WTC11 (cell line): ENCODE measurements around the gene DTHD1. TPM values are rescaled to one million over a fixed set of nuclear protein-coding genes. Genes with fewer than 3 reads are reported as not detected.

Source experiments
- ATAC-seq: fragments of 200-7000 bp; cut with Tn5 transposase; 2 replicates; pipeline ENCODE4 v1.10.0; 2021; ENCODE audit warnings: mild to moderate bottlenecking, moderate library complexity
- CTCF ChIA-PET: fragments of 300-600 bp; sonication (Branson Sonifier 250); formaldehyde crosslinking; loops from one replicate; lab custom pipeline; 2021; ENCODE audit warnings: antibody characterized with exemption; lab: Charles Lee
- POLR2A ChIA-PET: fragments of 350-600 bp; sonication (Branson Sonifier 250); formaldehyde crosslinking; loops from one replicate; lab custom pipeline; 2021; ENCODE audit warnings: antibody characterized with exemption; lab: Charles Lee
- DNase-seq: peaks from one replicate; pipeline ENCODE4 v3.0.0; 2021; ENCODE audit warnings: low spot score
- H3K27ac Mint-ChIP-seq: 2 replicates; pipeline ENCODE4 v1.8.0; 2021; ENCODE audit warnings: mixed read lengths
- H3K27me3 Mint-ChIP-seq: 2 replicates; pipeline ENCODE4 v1.8.0; 2021; ENCODE audit warnings: low read depth, mild to moderate bottlenecking, moderate library complexity, mixed read lengths
- H3K36me3 Mint-ChIP-seq: 2 replicates; pipeline ENCODE4 v1.8.0; 2021; ENCODE audit warnings: mixed read lengths
- H3K4me1 Mint-ChIP-seq: 2 replicates; pipeline ENCODE4 v1.8.0; 2022; ENCODE audit warnings: mixed read lengths
- H3K4me3 Mint-ChIP-seq: 2 replicates; pipeline ENCODE4 v1.8.0; 2021; ENCODE audit warnings: mild to moderate bottlenecking, moderate library complexity, mixed read lengths
- H3K9me3 Mint-ChIP-seq: 2 replicates; pipeline ENCODE4 v1.8.0; 2021; ENCODE audit warnings: mixed read lengths
- CREB1 ChIP-seq: sonication (generic); formaldehyde crosslinking; IDR thresholded peaks from 2 replicates; pipeline ENCODE4 v1.8.0; 2023; ENCODE audit warnings: mild to moderate bottlenecking, missing genetic modification reagents
- IRF2 ChIP-seq: sonication (generic); formaldehyde crosslinking; IDR thresholded peaks from 2 replicates; pipeline ENCODE4 v1.8.0; 2022; ENCODE audit warnings: low read depth, missing genetic modification reagents, borderline replicate concordance
- JAZF1 ChIP-seq: fragments of 250-450 bp; sonication (Bioruptor Pico); IDR thresholded peaks from 2 replicates; pipeline ENCODE4 v1.9.0; 2021; ENCODE audit warnings: moderate library complexity, mild to moderate bottlenecking, inconsistent platforms
- NFATC4 ChIP-seq: fragments of 250-450 bp; sonication (Bioruptor Pico); IDR thresholded peaks from 2 replicates; pipeline ENCODE4 v1.9.0; 2021; ENCODE audit warnings: mild to moderate bottlenecking
- NR3C1 ChIP-seq: sonication (generic); formaldehyde crosslinking; conservative IDR thresholded peaks from 2 replicates; pipeline ENCODE4 v1.8.1; 2023; ENCODE audit warnings: low read depth, mild to moderate bottlenecking, missing genetic modification reagents
- SMAD3 ChIP-seq: sonication (generic); formaldehyde crosslinking; IDR thresholded peaks from 2 replicates; pipeline ENCODE4 v1.8.0; 2022; ENCODE audit warnings: missing genetic modification reagents, mild to moderate bottlenecking, borderline replicate concordance
- TEAD1 ChIP-seq: sonication (generic); formaldehyde crosslinking; IDR thresholded peaks from 2 replicates; pipeline ENCODE4 v1.8.0; 2022; ENCODE audit warnings: mild to moderate bottlenecking, missing genetic modification reagents
- ZNF416 ChIP-seq: fragments of 250-450 bp; sonication (Bioruptor Pico); IDR thresholded peaks from 2 replicates; pipeline ENCODE4 v1.9.0; 2021; ENCODE audit warnings: mild to moderate bottlenecking, inconsistent platforms
- ZNF671 ChIP-seq: fragments of 250-450 bp; sonication (Bioruptor Pico); IDR thresholded peaks from 2 replicates; pipeline ENCODE4 v1.8.0; 2021; ENCODE audit warnings: mild to moderate bottlenecking
- total RNA-seq: library from RNA; stranded (reverse); gene quantifications from 3 replicates; pipeline ENCODE4 v1.2.3, GENCODE V29; 2021
- TF ChIP-seq, protein P1 (sequence below): fragments of 250-450 bp; sonication (Bioruptor Pico); IDR thresholded peaks from 2 replicates; pipeline ENCODE4 v2.1.2; 2022; ENCODE audit warnings: mild to moderate bottlenecking, moderate library complexity
- TF ChIP-seq, protein P2 (sequence below): sonication (generic); formaldehyde crosslinking; IDR thresholded peaks from 2 replicates; pipeline ENCODE4 v1.8.1; 2023; ENCODE audit warnings: mild to moderate bottlenecking, missing genetic modification reagents
- TF ChIP-seq, protein P3 (sequence below): sonication (generic); formaldehyde crosslinking; conservative IDR thresholded peaks from 2 replicates; pipeline ENCODE4 v1.8.1; 2022; ENCODE audit warnings: mild to moderate bottlenecking, missing genetic modification reagents
- TF ChIP-seq, protein P4 (sequence below): fragments of 250-450 bp; sonication (Bioruptor Pico); IDR thresholded peaks from 2 replicates; pipeline ENCODE4 v1.9.0; 2021; ENCODE audit warnings: mild to moderate bottlenecking
- TF ChIP-seq, protein P5 (sequence below): fragments of 250-450 bp; sonication (Bioruptor Pico); IDR thresholded peaks from 2 replicates; pipeline ENCODE4 v1.9.0; 2021; ENCODE audit warnings: moderate library complexity, mild to moderate bottlenecking, inconsistent platforms, borderline replicate concordance
- TF ChIP-seq, protein P6 (sequence below): sonication (generic); formaldehyde crosslinking; IDR thresholded peaks from 2 replicates; pipeline ENCODE4 v1.8.0; 2022; ENCODE audit warnings: mild to moderate bottlenecking, missing genetic modification reagents
- TF ChIP-seq, protein P7 (sequence below): sonication (generic); formaldehyde crosslinking; IDR thresholded peaks from 2 replicates; pipeline ENCODE4 v1.8.1; 2022; ENCODE audit warnings: low read depth, mild to moderate bottlenecking, moderate library complexity, missing genetic modification reagents, borderline replicate concordance
- TF ChIP-seq, protein P8 (sequence below): sonication (generic); formaldehyde crosslinking; IDR thresholded peaks from 2 replicates; pipeline ENCODE4 v1.8.1; 2022; ENCODE audit warnings: mild to moderate bottlenecking, missing genetic modification reagents, moderate library complexity, borderline replicate concordance
- TF ChIP-seq, protein P9 (sequence below): fragments of 250-450 bp; sonication (Bioruptor Pico); IDR thresholded peaks from 2 replicates; pipeline ENCODE4 v1.8.0; 2021; ENCODE audit warnings: mild to moderate bottlenecking
- TF ChIP-seq, protein P10 (sequence below): sonication (generic); formaldehyde crosslinking; IDR thresholded peaks from 2 replicates; pipeline ENCODE4 v1.8.1; 2022; ENCODE audit warnings: low read depth, missing genetic modification reagents, borderline replicate concordance

Gene DTHD1
- total RNA-seq, 1 experiment from 2014 or later, result not detected

DNA sequence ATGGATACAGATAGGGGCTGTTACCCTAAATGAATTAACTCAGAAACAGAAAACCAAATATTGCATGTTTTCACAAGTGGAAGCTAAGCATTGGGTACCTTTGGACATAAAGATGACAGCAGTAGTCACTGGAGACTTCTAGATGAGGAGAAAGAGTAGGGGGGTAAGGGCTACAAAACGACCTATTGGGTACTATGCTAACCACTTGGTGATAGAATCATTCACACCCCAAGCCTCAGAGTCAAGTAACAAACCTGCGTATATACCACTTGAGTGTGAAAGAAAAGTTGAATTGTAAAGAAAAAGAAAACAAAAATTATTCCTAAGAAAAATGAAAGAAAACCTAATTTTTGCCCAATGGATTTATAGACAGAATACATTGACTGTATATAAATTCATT, 29.4 kb upstream of the DTHD1 start:
- TF ChIP-seq IRF2, result no peak
- TF ChIP-seq, protein P1, sequence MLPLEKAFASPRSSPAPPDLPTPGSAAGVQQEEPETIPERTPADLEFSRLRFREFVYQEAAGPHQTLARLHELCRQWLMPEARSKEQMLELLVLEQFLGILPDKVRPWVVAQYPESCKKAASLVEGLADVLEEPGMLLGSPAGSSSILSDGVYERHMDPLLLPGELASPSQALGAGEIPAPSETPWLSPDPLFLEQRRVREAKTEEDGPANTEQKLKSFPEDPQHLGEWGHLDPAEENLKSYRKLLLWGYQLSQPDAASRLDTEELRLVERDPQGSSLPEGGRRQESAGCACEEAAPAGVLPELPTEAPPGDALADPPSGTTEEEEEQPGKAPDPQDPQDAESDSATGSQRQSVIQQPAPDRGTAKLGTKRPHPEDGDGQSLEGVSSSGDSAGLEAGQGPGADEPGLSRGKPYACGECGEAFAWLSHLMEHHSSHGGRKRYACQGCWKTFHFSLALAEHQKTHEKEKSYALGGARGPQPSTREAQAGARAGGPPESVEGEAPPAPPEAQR (CRISPR knock-in tag), result no peak
- TF ChIP-seq, protein P2, sequence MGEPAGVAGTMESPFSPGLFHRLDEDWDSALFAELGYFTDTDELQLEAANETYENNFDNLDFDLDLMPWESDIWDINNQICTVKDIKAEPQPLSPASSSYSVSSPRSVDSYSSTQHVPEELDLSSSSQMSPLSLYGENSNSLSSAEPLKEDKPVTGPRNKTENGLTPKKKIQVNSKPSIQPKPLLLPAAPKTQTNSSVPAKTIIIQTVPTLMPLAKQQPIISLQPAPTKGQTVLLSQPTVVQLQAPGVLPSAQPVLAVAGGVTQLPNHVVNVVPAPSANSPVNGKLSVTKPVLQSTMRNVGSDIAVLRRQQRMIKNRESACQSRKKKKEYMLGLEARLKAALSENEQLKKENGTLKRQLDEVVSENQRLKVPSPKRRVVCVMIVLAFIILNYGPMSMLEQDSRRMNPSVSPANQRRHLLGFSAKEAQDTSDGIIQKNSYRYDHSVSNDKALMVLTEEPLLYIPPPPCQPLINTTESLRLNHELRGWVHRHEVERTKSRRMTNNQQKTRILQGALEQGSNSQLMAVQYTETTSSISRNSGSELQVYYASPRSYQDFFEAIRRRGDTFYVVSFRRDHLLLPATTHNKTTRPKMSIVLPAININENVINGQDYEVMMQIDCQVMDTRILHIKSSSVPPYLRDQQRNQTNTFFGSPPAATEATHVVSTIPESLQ (CRISPR knock-in tag), result no peak
- no peak for TF ChIP-seq SMAD3 (CRISPR knock-in tag)
- no peak for TF ChIP-seq CREB1 (CRISPR knock-in tag)
- TF ChIP-seq, protein P3, sequence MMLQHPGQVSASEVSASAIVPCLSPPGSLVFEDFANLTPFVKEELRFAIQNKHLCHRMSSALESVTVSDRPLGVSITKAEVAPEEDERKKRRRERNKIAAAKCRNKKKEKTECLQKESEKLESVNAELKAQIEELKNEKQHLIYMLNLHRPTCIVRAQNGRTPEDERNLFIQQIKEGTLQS, result no peak
- no peak for TF ChIP-seq ZNF671 (CRISPR knock-in tag)
- TF ChIP-seq NR3C1 (CRISPR knock-in tag), result no peak
- ATAC-seq (no peak), DNase-seq (no peak)
- Mint-ChIP-seq H3K27ac (no peak overlapping the region), H3K27me3 (no peaks in the 10 kb centered on the region), H3K9me3 (no peaks in the 10 kb centered on the region), H3K36me3 (no peaks in the 10 kb centered on the region), H3K4me3 (no peak overlapping the region), H3K4me1 (peaks cover 9% of the 10 kb centered on the region)
- CTCF ChIA-PET, result interaction anchor here (0.5 kb wide), 1 partner anchor 1261 kb away, joined by 3 read pairs; no protein-coding TSS in a partner anchor
- POLR2A ChIA-PET, result no interaction called here

DNA sequence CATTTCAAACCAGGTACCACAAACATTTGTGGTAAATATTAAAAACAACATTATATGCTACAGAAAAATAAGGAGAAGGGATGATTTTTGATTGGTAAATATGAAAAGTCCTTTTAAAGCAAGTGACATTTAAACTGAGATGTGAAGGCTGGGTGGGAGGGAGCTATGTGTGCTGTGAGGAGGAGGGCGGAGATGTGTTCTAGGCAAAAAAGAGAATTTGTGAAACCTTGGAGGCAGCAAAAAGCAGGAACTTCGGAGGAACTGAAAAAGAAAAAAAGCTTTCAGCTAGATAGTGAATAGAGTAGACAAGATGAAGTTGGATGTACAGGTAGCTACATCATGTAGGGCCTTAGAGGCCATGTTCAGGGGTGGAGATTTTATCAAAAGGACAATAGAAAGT, 27.0 kb upstream of the DTHD1 start:
- Mint-ChIP-seq H3K4me3 (no peak overlapping the region), H3K27ac (no peak overlapping the region), H3K9me3 (no peaks in the 10 kb centered on the region), H3K4me1 (peaks cover 9% of the 10 kb centered on the region), H3K27me3 (no peaks in the 10 kb centered on the region), H3K36me3 (no peaks in the 10 kb centered on the region)
- POLR2A ChIA-PET, result no interaction called here
- CTCF ChIA-PET, result interaction anchor here (0.9 kb wide), 1 partner anchor 10 kb away, joined by 5 read pairs; the partner anchor contains the start of gene ARAP2
- ATAC-seq, result no peak
- DNase-seq, result no peak
- TF ChIP-seq, protein P4, sequence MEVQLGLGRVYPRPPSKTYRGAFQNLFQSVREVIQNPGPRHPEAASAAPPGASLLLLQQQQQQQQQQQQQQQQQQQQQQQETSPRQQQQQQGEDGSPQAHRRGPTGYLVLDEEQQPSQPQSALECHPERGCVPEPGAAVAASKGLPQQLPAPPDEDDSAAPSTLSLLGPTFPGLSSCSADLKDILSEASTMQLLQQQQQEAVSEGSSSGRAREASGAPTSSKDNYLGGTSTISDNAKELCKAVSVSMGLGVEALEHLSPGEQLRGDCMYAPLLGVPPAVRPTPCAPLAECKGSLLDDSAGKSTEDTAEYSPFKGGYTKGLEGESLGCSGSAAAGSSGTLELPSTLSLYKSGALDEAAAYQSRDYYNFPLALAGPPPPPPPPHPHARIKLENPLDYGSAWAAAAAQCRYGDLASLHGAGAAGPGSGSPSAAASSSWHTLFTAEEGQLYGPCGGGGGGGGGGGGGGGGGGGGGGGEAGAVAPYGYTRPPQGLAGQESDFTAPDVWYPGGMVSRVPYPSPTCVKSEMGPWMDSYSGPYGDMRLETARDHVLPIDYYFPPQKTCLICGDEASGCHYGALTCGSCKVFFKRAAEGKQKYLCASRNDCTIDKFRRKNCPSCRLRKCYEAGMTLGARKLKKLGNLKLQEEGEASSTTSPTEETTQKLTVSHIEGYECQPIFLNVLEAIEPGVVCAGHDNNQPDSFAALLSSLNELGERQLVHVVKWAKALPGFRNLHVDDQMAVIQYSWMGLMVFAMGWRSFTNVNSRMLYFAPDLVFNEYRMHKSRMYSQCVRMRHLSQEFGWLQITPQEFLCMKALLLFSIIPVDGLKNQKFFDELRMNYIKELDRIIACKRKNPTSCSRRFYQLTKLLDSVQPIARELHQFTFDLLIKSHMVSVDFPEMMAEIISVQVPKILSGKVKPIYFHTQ (CRISPR knock-in tag), result no peak
- TF ChIP-seq, protein P5, sequence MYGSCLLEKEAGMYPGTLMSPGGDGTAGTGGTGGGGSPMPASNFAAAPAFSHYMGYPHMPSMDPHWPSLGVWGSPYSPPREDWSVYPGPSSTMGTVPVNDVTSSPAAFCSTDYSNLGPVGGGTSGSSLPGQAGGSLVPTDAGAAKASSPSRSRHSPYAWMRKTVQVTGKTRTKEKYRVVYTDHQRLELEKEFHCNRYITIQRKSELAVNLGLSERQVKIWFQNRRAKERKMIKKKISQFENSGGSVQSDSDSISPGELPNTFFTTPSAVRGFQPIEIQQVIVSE (CRISPR knock-in tag), result no peak
- TF ChIP-seq, protein P6, sequence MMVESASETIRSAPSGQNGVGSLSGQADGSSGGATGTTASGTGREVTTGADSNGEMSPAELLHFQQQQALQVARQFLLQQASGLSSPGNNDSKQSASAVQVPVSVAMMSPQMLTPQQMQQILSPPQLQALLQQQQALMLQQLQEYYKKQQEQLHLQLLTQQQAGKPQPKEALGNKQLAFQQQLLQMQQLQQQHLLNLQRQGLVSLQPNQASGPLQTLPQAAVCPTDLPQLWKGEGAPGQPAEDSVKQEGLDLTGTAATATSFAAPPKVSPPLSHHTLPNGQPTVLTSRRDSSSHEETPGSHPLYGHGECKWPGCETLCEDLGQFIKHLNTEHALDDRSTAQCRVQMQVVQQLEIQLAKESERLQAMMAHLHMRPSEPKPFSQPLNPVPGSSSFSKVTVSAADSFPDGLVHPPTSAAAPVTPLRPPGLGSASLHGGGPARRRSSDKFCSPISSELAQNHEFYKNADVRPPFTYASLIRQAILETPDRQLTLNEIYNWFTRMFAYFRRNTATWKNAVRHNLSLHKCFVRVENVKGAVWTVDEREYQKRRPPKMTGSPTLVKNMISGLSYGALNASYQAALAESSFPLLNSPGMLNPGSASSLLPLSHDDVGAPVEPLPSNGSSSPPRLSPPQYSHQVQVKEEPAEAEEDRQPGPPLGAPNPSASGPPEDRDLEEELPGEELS (CRISPR knock-in tag), result no peak
- no peak for TF ChIP-seq JAZF1 (CRISPR knock-in tag)
- TF ChIP-seq, protein P7, sequence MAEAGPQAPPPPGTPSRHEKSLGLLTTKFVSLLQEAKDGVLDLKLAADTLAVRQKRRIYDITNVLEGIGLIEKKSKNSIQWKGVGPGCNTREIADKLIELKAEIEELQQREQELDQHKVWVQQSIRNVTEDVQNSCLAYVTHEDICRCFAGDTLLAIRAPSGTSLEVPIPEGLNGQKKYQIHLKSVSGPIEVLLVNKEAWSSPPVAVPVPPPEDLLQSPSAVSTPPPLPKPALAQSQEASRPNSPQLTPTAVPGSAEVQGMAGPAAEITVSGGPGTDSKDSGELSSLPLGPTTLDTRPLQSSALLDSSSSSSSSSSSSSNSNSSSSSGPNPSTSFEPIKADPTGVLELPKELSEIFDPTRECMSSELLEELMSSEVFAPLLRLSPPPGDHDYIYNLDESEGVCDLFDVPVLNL (CRISPR knock-in tag), result no peak
- no peak for TF ChIP-seq TEAD1 (CRISPR knock-in tag)
- TF ChIP-seq, protein P8, sequence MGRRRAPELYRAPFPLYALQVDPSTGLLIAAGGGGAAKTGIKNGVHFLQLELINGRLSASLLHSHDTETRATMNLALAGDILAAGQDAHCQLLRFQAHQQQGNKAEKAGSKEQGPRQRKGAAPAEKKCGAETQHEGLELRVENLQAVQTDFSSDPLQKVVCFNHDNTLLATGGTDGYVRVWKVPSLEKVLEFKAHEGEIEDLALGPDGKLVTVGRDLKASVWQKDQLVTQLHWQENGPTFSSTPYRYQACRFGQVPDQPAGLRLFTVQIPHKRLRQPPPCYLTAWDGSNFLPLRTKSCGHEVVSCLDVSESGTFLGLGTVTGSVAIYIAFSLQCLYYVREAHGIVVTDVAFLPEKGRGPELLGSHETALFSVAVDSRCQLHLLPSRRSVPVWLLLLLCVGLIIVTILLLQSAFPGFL (CRISPR knock-in tag), result no peak
- no peak for TF ChIP-seq ZNF416 (CRISPR knock-in tag)
- TF ChIP-seq, protein P9, sequence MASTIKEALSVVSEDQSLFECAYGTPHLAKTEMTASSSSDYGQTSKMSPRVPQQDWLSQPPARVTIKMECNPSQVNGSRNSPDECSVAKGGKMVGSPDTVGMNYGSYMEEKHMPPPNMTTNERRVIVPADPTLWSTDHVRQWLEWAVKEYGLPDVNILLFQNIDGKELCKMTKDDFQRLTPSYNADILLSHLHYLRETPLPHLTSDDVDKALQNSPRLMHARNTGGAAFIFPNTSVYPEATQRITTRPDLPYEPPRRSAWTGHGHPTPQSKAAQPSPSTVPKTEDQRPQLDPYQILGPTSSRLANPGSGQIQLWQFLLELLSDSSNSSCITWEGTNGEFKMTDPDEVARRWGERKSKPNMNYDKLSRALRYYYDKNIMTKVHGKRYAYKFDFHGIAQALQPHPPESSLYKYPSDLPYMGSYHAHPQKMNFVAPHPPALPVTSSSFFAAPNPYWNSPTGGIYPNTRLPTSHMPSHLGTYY (CRISPR knock-in tag), result no peak
- no peak for TF ChIP-seq SMAD3 (CRISPR knock-in tag)
- TF ChIP-seq, protein P10, sequence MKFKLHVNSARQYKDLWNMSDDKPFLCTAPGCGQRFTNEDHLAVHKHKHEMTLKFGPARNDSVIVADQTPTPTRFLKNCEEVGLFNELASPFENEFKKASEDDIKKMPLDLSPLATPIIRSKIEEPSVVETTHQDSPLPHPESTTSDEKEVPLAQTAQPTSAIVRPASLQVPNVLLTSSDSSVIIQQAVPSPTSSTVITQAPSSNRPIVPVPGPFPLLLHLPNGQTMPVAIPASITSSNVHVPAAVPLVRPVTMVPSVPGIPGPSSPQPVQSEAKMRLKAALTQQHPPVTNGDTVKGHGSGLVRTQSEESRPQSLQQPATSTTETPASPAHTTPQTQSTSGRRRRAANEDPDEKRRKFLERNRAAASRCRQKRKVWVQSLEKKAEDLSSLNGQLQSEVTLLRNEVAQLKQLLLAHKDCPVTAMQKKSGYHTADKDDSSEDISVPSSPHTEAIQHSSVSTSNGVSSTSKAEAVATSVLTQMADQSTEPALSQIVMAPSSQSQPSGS (CRISPR knock-in tag), result no peak
- no peak for TF ChIP-seq NFATC4
